Panc1 (cell line): ENCODE measurements around the gene NRCAM.

Source experiments
- SIN3A ChIP-seq: IDR thresholded peaks from 2 replicates; pipeline ENCODE4 v1.6.1; 2012; ENCODE audit warnings: low read depth, mild to moderate bottlenecking, low read length, moderate library complexity, borderline replicate concordance; ENCODE audit not compliant: insufficient read depth
- TCF7L2 ChIP-seq: IDR thresholded peaks from 2 replicates; pipeline ENCODE4 v1.6.1; 2011; ENCODE audit warnings: mild to moderate bottlenecking, low read depth, low read length, inconsistent platforms
- TF ChIP-seq, protein P1 (sequence below): fragments of 450-650 bp; IDR thresholded peaks from 2 replicates; pipeline ENCODE4 v1.5.1; 2017; ENCODE audit warnings: mild to moderate bottlenecking

GRCh38 chr7:108441392-108441955, 14.8 kb downstream of the NRCAM start:
- TF ChIP-seq, protein P1, sequence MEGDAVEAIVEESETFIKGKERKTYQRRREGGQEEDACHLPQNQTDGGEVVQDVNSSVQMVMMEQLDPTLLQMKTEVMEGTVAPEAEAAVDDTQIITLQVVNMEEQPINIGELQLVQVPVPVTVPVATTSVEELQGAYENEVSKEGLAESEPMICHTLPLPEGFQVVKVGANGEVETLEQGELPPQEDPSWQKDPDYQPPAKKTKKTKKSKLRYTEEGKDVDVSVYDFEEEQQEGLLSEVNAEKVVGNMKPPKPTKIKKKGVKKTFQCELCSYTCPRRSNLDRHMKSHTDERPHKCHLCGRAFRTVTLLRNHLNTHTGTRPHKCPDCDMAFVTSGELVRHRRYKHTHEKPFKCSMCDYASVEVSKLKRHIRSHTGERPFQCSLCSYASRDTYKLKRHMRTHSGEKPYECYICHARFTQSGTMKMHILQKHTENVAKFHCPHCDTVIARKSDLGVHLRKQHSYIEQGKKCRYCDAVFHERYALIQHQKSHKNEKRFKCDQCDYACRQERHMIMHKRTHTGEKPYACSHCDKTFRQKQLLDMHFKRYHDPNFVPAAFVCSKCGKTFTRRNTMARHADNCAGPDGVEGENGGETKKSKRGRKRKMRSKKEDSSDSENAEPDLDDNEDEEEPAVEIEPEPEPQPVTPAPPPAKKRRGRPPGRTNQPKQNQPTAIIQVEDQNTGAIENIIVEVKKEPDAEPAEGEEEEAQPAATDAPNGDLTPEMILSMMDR, result no peak
- TF ChIP-seq SIN3A (no peak), TCF7L2 (no peak)
